OCI-M2 (cell line): ENCODE measurements around the gene ESYT2.
A peak's percentile ranks its signal among the peaks of the same experiment; 100 is the strongest.
"Not testable (repeated sequence)": the region's sequence is repeated elsewhere in the genome, so short reads cannot be mapped to it uniquely, and the experiment has no call there.

ENCODE experiments used
- DNase-seq: peaks from one replicate; lab custom pipeline; 2025; ENCODE audit not compliant: unreplicated experiment; lab: John Stamatoyannopoulos, UW

The ESYT2 gene

GRCh38 chr7:158829342-158830210 lies at the start of gene ESYT2:
TSS of gene ESYT2 (minus strand) at chr7:158829509. CDS start at chr7:158829418, 91 bp downstream.
- DNase-seq: peak; percentile 85

- not testable (repeated sequence) for DNase-seq
These were observed 49.1 kb upstream of the ESYT2 start for GRCh38 chr7:158878151-158879079.

GRCh38 chr7:158876984-158877383 lies 47.7 kb upstream of the ESYT2 start:
- DNase-seq: no peak

GRCh38 chr7:158869876-158870275 lies 40.6 kb upstream of the ESYT2 start:
- DNase-seq: no peak

DNA sequence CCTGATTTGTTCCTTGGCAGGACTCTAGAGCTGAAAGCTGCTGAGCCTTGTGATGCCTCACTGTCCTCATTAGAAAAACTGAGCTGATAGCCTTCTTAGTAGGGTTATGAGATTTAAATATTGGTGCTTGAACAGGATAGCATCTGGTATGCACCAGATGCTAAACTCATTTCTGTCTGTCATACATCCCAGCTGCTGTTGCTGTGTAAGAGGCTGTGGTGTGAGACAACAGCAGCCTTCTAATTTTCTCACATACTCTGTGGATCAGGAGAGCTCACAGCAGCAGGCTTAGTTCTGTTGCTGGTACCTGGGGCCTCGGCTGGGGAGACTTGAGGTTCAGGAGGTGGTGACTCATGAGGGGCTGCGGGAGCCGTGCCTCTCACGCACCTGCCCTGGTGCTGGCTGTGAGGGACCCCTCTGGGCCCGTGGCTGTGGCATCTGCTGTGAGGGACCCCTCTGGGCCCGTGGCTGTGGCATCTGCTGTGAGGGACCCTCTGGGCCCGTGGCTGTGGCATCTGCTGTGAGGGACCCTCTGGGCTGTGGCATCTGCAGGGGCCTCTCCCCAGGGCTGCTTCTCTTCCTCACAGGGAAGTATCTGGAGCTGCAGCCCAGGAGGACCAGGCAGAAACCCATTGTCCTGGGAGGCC lies 39.6 kb upstream of the ESYT2 start:
- no peak for DNase-seq

DNA sequence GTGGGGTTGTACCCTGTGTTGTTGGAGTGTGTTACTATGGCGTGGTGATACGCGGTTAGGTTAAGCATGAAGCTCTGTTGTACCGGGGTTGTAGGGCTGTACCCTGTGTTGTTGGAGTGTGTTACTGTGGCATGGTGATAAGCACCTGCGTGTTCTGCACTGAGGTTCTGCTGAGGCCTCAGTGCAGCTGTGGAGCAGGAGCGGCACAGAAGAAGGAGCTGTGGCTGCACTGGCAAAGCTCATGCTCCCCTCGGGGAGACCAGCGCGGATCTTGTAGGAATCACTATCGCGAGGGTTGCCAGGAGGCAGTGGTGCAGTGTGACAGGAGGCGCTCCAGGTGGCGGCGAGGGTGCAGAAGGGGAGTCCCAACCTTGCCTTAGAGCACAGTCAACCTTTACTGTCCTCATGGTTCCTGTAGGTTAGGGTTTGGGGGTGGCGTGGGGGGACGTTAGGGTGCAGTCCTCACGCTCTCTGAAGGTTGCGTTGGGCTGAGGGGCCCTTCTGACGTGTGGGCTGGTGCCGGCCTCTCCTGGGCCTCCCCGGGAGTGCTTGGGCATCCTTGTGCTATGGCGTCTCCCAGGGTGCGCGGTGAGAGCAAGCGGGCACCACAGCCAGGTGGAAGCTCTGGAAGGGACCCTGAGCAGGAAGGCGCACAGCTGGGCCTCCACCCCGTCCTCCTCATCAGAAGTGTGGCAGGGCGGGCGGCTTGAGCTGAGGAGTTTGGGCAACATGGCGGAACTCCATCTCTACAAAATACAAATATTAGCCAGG lies 38.1 kb upstream of the ESYT2 start:
- DNase-seq: no peak

- DNase-seq: no peak
These were observed 36.7 kb upstream of the ESYT2 start for GRCh38 chr7:158865977-158866376.

- DNase-seq: no peak
These were observed 36.2 kb upstream of the ESYT2 start for GRCh38 chr7:158865462-158865922.

DNA sequence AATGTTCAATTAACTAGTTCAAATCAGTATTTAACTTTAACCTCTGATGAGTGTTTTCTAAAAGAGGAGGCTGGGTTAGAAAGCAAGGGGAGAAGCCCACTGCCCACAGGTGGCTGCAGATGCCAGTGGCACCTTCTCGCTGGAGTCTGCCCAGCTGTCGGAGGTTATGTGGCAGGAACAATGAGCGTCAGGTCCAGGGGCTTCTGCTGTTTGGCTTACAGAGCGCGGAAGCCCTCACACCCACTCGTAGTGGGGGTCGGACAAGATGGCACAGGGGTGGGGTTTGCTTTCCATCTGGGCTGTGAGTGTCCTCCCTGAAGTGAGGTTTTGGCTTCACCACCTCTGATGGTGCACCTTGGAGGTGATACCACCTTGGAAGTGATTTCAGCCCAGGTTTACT lies 35.5 kb upstream of the ESYT2 start:
- no peak for DNase-seq

DNA sequence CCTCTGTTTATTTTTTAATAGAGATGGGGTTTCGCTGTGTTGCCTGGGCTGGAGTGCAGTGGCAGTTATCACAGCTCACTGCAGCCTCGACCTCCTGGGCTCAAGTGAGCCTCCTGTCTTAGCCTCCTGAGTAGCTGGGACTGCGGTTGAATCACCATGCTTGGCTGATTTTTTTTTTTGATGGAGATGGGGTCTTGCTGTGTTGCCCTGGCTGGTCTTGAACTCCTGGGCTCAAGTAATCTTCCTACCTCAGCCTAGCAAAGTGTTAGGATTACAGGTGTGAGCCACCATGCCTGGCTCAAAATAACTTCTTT lies 35.2 kb upstream of the ESYT2 start:
- DNase-seq: no peak

- peak; percentile 41 for DNase-seq
These were observed 34.5 kb upstream of the ESYT2 start for GRCh38 chr7:158863611-158864506.

DNA sequence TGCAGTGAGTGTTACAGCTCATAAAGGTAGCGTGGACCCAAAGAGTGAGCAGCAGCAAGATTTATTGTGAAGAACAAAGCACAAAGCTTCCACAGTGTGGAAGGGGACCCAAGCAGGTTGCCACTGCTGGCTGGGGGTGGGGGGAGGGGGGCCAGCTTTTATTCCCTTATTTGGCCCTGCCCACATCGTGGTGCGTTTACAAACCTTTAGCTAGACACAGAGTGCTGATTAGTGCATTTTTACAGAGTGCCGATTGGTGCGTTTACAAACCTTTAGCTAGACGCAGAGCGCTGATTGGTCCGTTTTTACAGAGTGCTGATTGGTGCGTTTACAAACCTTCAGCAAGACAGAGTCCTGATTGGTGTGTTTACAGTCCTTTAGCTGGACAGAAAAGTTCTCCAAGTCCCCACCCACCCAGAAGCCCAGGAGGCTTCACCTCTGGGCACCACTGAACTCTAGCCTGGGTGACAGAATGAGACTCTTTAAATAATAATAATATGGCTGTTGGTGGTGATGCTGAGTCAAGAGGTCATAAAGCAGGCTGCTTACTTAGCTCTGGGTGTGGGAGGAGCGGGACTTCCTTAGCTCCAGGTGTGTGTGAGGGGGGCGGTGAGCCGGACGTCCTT lies 33.8 kb upstream of the ESYT2 start:
- peak; percentile 31 for DNase-seq

GRCh38 chr7:158861936-158862704 lies 32.8 kb upstream of the ESYT2 start:
- DNase-seq: no peak

GRCh38 chr7:158861004-158861787 lies 31.9 kb upstream of the ESYT2 start:
- peak; percentile 52 for DNase-seq

DNA sequence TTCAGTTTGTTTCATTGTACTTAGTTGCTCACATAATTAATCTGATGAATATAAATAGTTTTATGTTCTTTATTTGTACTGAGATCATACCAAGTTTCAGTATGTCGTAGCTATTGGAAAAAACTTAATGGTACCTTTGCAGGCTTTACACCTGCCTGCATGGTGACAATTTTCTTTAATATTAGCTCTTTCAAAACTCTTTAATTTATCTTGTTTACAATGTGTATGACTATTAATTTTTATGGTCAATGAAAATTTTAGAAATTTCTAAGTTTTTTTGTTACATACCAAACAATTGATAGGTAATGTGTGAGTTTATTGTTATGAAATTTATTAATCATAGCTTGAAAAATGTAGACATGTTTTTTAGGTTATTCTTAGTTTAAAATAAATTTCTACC lies 31.1 kb upstream of the ESYT2 start:
- DNase-seq: no peak

- DNase-seq: no peak
These were observed 29.5 kb upstream of the ESYT2 start for GRCh38 chr7:158858592-158859503.
